RWPE1 (cell line): ENCODE results near the gene CXorf51B.
"Not testable (repeated sequence)": the region's sequence is repeated elsewhere in the genome, so short reads cannot be mapped to it uniquely, and the experiment has no call there.

Experiments used
- CTCF ChIA-PET: fragments of 350-600 bp; sonication (Branson Sonifier 250); formaldehyde crosslinking; extraction: SDS; loops from one replicate; lab custom pipeline; 2021; lab: Yijun Ruan, JAX
- POLR2A ChIA-PET: fragments of 400-600 bp; formaldehyde crosslinking; extraction: SDS; loops from one replicate; lab custom pipeline; 2020; ENCODE audit warnings: antibody characterized with exemption; ENCODE audit not compliant: low non-redundant PET; lab: Yijun Ruan, JAX
- DNase-seq: peaks from one replicate; pipeline ENCODE4 v3.0.0; 2012; ENCODE audit warnings: low spot score
- H3K27ac ChIP-seq: fragments of 450-650 bp; 2 replicates; pipeline ENCODE4 v1.5.1; 2017
- CTCF ChIP-seq: fragments of 450-650 bp; conservative IDR thresholded peaks from 2 replicates; pipeline ENCODE4 v1.5.1; 2017; ENCODE audit warnings: low read depth, mild to moderate bottlenecking

CXorf51B gene

GRCh38 chrX:146809471-146809870 is at the start of gene CXorf51B:
Gene CXorf51B, plus strand, starts transcription at chrX:146809771. Its CDS starts 21 bp downstream, at chrX:146809792.
- CTCF ChIA-PET, POLR2A ChIA-PET, DNase-seq, H3K27ac ChIP-seq: not testable (repeated sequence)

- DNase-seq, H3K27ac ChIP-seq, CTCF ChIA-PET, POLR2A ChIA-PET: not testable (repeated sequence)
These were observed 5.1 kb downstream of the CXorf51B start, which contains the start of gene CXorf51A for GRCh38 chrX:146814644-146815043. Gene CXorf51A, minus strand, starts transcription at chrX:146814744. Its CDS starts 21 bp downstream, at chrX:146814723.

- no peak for TF ChIP-seq CTCF
- no peak overlapping the region for H3K27ac ChIP-seq
- no peak for DNase-seq
- ChIA-PET CTCF (no interaction called here), POLR2A (no interaction called here)
These were observed 22.4 kb downstream of the CXorf51B start for GRCh38 chrX:146831994-146832393.

- POLR2A ChIA-PET, result no interaction called here
- no peak for TF ChIP-seq CTCF
- CTCF ChIA-PET, result no interaction called here
- H3K27ac ChIP-seq, result no peak overlapping the region
- no peak for DNase-seq
These were observed 44.7 kb downstream of the CXorf51B start for GRCh38 chrX:146854281-146854680.
